Transverse colon (tissue), 4 donors: ENCODE data around the gene EIF5B.

ENCODE experiments used
- EP300 ChIP-seq: sonication (generic); formaldehyde crosslinking; IDR thresholded peaks from one replicate; pipeline ENCODE4 v1.6.1; 2017; ENCODE audit warnings: antibody characterized with exemption, low read depth
- POLR2A ChIP-seq: fragments of 450-650 bp; IDR thresholded peaks from one replicate; pipeline ENCODE4 v1.6.1; 2016; ENCODE audit warnings: antibody characterized with exemption, mild to moderate bottlenecking, moderate library complexity
- POLR2AphosphoS5 ChIP-seq, 3 donors: sonication (generic); formaldehyde crosslinking; IDR thresholded peaks; one replicate each; pipeline ENCODE4 v1.6.1; 2016; ENCODE audit warnings: antibody characterized with exemption in 3 of 3
- TF ChIP-seq, protein P1 (sequence below), 5 experiments: fragments of 200-600 bp in 3 of 5; fragments of 450-650 bp in 2 of 5; sonication (generic) in 3 of 5; IDR thresholded peaks; 1 replicate in 2 of 5; 2 replicates in 3 of 5; pipeline ENCODE4 v1.5.1; 2016 to 2017; ENCODE audit warnings: antibody characterized with exemption in 5 of 5, inconsistent platforms in 3 of 5, mild to moderate bottlenecking in 2 of 5, moderate library complexity in 1 of 5

DNA sequence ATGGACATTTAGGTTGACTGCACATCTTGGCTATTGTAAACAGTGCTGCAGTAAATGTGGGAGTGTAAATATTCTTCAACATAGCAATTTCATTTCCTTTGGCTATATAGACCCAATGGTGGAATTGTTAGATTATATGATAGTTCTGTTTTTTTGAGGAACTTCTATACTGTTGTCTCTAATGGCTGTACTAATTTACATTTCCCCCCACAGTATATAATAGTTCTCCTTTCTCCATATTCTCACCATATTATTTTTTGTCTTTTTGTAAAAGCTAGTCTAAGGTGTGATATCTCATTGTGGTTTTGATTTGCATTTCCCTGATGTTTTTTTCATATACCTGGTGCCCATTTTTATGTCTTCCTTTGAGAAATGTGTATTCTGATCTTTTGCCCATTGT lies 13.0 kb downstream of the EIF5B start:
- TF ChIP-seq, protein P1, sequence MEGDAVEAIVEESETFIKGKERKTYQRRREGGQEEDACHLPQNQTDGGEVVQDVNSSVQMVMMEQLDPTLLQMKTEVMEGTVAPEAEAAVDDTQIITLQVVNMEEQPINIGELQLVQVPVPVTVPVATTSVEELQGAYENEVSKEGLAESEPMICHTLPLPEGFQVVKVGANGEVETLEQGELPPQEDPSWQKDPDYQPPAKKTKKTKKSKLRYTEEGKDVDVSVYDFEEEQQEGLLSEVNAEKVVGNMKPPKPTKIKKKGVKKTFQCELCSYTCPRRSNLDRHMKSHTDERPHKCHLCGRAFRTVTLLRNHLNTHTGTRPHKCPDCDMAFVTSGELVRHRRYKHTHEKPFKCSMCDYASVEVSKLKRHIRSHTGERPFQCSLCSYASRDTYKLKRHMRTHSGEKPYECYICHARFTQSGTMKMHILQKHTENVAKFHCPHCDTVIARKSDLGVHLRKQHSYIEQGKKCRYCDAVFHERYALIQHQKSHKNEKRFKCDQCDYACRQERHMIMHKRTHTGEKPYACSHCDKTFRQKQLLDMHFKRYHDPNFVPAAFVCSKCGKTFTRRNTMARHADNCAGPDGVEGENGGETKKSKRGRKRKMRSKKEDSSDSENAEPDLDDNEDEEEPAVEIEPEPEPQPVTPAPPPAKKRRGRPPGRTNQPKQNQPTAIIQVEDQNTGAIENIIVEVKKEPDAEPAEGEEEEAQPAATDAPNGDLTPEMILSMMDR (IDR thresholded peaks at IDR 0.05) = no peak
- no peak for TF ChIP-seq POLR2A
- TF ChIP-seq POLR2AphosphoS5 (IDR thresholded peaks at IDR 0.05) = no peak
- TF ChIP-seq EP300 = no peak
